Left lung (tissue), 10 donors: ENCODE data around the gene FYN. TPM values are rescaled to one million over a fixed set of nuclear protein-coding genes. Genes with fewer than 3 reads are reported as not detected.

Experiments
- ATAC-seq: fragments of 200-7000 bp; cut with Tn5 transposase; one replicate; pipeline ENCODE4 v1.9.1; 2020; ENCODE audit warnings: moderate library complexity
- DNase-seq, 4 donors: peaks; one replicate each; pipeline ENCODE4 v3.0.0-alpha.2; 2013 to 2020
- H3K27ac ChIP-seq, 2 donors: fragments of 200-600 bp; sonication (generic) in 1 of 2; one replicate each; pipeline versions ENCODE4 v1.5.0 to v1.8.0; 2020 to 2021
- H3K27me3 ChIP-seq, 2 donors: fragments of 200-600 bp; sonication (generic) in 1 of 2; one replicate each; pipeline versions ENCODE4 v1.5.0 to v1.8.0; 2020 to 2021
- H3K36me3 ChIP-seq, 2 donors: fragments of 200-600 bp; sonication (generic) in 1 of 2; one replicate each; pipeline versions ENCODE4 v1.5.0 to v1.8.0; 2020 to 2021
- H3K4me1 ChIP-seq, 2 donors: fragments of 200-600 bp; one replicate each; pipeline ENCODE4 v1.8.0; 2021
- H3K4me3 ChIP-seq, 2 donors: fragments of 200-600 bp; sonication (generic) in 1 of 2; one replicate each; pipeline versions ENCODE4 v1.5.0 to v1.8.0; 2020 to 2021; ENCODE audit warnings: mild to moderate bottlenecking in 1 of 2
- H3K9me3 ChIP-seq, 2 donors: fragments of 200-600 bp; sonication (generic) in 1 of 2; one replicate each; pipeline versions ENCODE4 v1.5.0 to v1.8.0; 2020 to 2021
- CTCF ChIP-seq, 2 donors: fragments of 200-600 bp; sonication (generic) in 1 of 2; IDR thresholded peaks; one replicate each; pipeline versions ENCODE4 v1.5.0 to v1.8.0; 2021; ENCODE audit warnings: antibody characterized with exemption in 2 of 2
- intact Hi-C, 2 donors: fragments of 100-400 bp; cut with DNase I; formaldehyde crosslinking; loops; one replicate each; pipeline versions ENCODE4 v1.11.2 to v1.14.2; 2022
- polyA plus RNA-seq, 6 donors: library from polyadenylated mRNA; unstranded; fragments of 120-200 nt; gene quantifications; one replicate each; pipeline ENCODE4 v1.2.1, GENCODE V29; 2013; ENCODE audit not compliant: insufficient read length in 6 of 6
- total RNA-seq, 2 donors: library from RNA; stranded (reverse); fragmentation: NEBNext Ultra II Directional; extraction: Animal tissue kit (Norgen Biotek cat#: 25700); gene quantifications; one replicate each; pipeline ENCODE4 v1.2.1, GENCODE V29; 2021
- donor health status: DM: no; HTN: yes; CAD: no.
- donor health status: DM: no; HTN: no; CAD: no.

Gene FYN
- total and polyA plus RNA-seq, 8 donors, result 58.8 to 165 (median 144) TPM

GRCh38 chr6:111748231-111748647 lies 125.0 kb downstream of the FYN start:
- intact Hi-C loops, result no loop called here
- no peak for TF ChIP-seq CTCF (IDR thresholded peaks at IDR 0.05)
- Histone ChIP-seq H3K9me3 (no peaks in the 10 kb centered on the region), H3K4me3 (no peak overlapping the region), H3K36me3 (no peaks in the 10 kb centered on the region), H3K27ac (peak overlapping the region in 1 of 2 donors; percentile 6), H3K4me1 (peaks cover 4 to 61% of the 10 kb centered on the region in 2 donors), H3K27me3 (no peaks in the 10 kb centered on the region)
- DNase-seq (no peak), ATAC-seq (no peak)

GRCh38 chr6:111747829-111748228 lies 125.4 kb downstream of the FYN start:
- Histone ChIP-seq H3K36me3 (no peaks in the 10 kb centered on the region), H3K27me3 (no peaks in the 10 kb centered on the region), H3K9me3 (no peaks in the 10 kb centered on the region), H3K4me1 (peaks cover 4 to 65% of the 10 kb centered on the region in 2 donors), H3K4me3 (no peak overlapping the region), H3K27ac (peak overlapping the region in 1 of 2 donors; percentile 6)
- DNase-seq (no peak), ATAC-seq (no peak)
- intact Hi-C loops, result no loop called here
- TF ChIP-seq CTCF (IDR thresholded peaks at IDR 0.05), result no peak

- H3K9me3 ChIP-seq, result no peaks in the 10 kb centered on the region
- H3K27me3 ChIP-seq, result no peaks in the 10 kb centered on the region
- H3K36me3 ChIP-seq, result no peaks in the 10 kb centered on the region
- DNase-seq (no peak), ATAC-seq (no peak)
- H3K4me1 ChIP-seq, result peaks cover 4 to 62% of the 10 kb centered on the region in 2 donors
- intact Hi-C loops, result no loop called here
- no peak overlapping the region for H3K4me3 ChIP-seq
- no peak for TF ChIP-seq CTCF (IDR thresholded peaks at IDR 0.05)
- peak overlapping the region in 1 of 2 donors; percentile 6 for H3K27ac ChIP-seq
These were observed 125.9 kb downstream of the FYN start for GRCh38 chr6:111747396-111747795.

GRCh38 chr6:111746983-111747382 lies 126.3 kb downstream of the FYN start:
- TF ChIP-seq CTCF (IDR thresholded peaks at IDR 0.05), result no peak
- ATAC-seq, result no peak
- intact Hi-C loops, result no loop called here
- Histone ChIP-seq H3K4me3 (no peak overlapping the region), H3K27ac (peak overlapping the region in 1 of 2 donors; percentile 6), H3K36me3 (no peaks in the 10 kb centered on the region), H3K9me3 (no peaks in the 10 kb centered on the region), H3K27me3 (no peaks in the 10 kb centered on the region), H3K4me1 (peaks cover 4 to 58% of the 10 kb centered on the region in 2 donors)
- DNase-seq, result no peak

GRCh38 chr6:111745636-111746035 lies 127.6 kb downstream of the FYN start:
- Histone ChIP-seq H3K4me1 (peaks cover 4 to 46% of the 10 kb centered on the region in 2 donors), H3K4me3 (no peak overlapping the region), H3K27me3 (no peaks in the 10 kb centered on the region), H3K36me3 (no peaks in the 10 kb centered on the region), H3K27ac (peak overlapping the region in 1 of 2 donors; percentile 5), H3K9me3 (no peaks in the 10 kb centered on the region)
- ATAC-seq (no peak), DNase-seq (no peak)
- TF ChIP-seq CTCF (IDR thresholded peaks at IDR 0.05), result no peak
- intact Hi-C loops, result no loop called here
